ENCODE measurements around the gene UBC. TPM values are rescaled to one million over a fixed set of nuclear protein-coding genes. Genes with fewer than 3 reads are reported as not detected.
A peak's percentile ranks its signal among the peaks of the same experiment; 100 is the strongest.
"Not testable (repeated sequence)": the region's sequence is repeated elsewhere in the genome, so short reads cannot be mapped to it uniquely, and the experiment has no call there.

Gene UBC
- total RNA-seq, 3 donors from 2014 or later: 856 to 923 (median 865) TPM

DNA sequence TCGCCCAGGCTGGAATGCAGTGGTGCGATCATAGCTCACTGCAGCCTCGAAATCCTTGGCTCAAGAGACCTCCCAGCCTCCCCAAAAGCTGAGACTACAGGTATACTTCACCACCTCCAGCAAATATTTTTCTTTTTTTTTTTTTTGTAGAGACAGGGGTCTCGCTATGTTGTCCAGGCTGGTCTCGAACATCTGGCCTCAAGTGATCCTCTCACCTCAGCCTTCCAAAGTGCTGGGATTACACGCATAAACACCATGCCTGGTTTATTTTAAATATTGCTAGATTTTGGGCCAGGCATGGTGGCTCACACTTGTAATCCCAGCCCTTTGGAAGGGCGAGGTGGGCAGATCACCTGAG is 26.7 kb upstream of the UBC start:
- no peak for ATAC-seq
- H3K4me3 Mint-ChIP-seq: no peak overlapping the region
- H3K36me3 Mint-ChIP-seq (ENCODE audit: insufficient read depth): peaks cover 10% of the 10 kb centered on the region
- no peaks in the 10 kb centered on the region for H3K9me3 Mint-ChIP-seq
- no peaks in the 10 kb centered on the region for H3K27me3 Mint-ChIP-seq (ENCODE audit: low read depth)
- peaks cover 12% of the 10 kb centered on the region for H3K4me1 Mint-ChIP-seq (ENCODE audit: low read depth)
- no peak for DNase-seq

DNA sequence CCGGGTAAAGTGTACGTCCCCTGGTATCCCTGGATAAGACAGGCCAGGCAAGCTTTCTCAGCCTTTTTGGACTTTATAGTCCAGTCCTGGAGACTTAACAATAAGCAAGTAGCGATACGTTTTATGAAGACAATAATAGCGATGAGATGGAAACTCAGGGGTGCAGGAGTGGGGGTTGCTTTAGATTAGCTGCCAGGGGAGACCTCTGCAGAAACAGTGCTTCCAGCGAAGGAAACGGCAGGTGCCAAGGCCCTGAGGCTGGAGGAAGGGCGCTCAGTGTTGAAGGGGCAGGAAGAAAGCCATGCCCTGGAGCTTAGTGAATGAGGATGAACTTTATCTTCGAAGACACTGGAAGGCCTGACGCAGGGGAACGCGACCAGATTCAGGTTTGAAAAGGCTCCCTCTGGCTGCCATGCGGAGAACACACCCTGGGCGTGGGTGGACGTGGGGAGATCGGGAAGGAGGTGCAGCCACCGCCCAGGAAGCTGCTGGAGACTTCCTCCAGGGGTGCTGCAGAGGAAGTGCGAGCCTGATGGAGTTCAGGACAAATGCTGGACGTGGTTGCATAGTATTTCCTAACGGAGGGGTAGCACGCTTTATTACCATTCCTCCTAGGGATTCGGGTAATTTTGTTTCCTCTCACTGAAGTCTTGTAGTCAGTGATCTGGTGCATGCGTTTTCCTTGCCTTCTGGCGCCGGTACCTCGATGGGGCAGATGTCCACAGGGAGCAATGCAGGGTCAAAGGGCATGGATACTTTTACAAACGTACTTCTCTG is 26.1 kb upstream of the UBC start:
- peak; percentile 77 for DNase-seq
- Mint-ChIP-seq H3K36me3 (ENCODE audit: insufficient read depth) (peaks cover 5% of the 10 kb centered on the region), H3K9me3 (no peaks in the 10 kb centered on the region), H3K27me3 (ENCODE audit: low read depth) (no peaks in the 10 kb centered on the region), H3K4me1 (ENCODE audit: low read depth) (peaks cover 12% of the 10 kb centered on the region), H3K4me3 (no peak overlapping the region)
- ATAC-seq: peak; percentile 32 to 35

DNA sequence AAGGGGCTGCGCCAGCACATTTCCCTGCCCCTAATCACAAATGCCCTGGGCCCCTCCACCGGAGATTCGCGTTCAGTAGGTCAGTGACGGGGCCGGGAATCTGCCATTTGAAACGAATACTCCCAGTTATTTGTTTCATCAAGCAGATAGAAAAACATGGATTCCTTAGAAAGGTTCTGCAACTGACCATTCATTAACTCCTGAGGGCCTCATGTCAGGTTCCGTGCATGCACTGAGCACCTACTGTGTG is 25.6 kb upstream of the UBC start:
- Mint-ChIP-seq H3K27me3 (ENCODE audit: low read depth) (no peaks in the 10 kb centered on the region), H3K4me3 (no peak overlapping the region), H3K4me1 (ENCODE audit: low read depth) (peaks cover 12% of the 10 kb centered on the region), H3K9me3 (no peaks in the 10 kb centered on the region), H3K36me3 (ENCODE audit: insufficient read depth) (peaks cover 3% of the 10 kb centered on the region)
- DNase-seq: no peak
- no peak for ATAC-seq

DNA sequence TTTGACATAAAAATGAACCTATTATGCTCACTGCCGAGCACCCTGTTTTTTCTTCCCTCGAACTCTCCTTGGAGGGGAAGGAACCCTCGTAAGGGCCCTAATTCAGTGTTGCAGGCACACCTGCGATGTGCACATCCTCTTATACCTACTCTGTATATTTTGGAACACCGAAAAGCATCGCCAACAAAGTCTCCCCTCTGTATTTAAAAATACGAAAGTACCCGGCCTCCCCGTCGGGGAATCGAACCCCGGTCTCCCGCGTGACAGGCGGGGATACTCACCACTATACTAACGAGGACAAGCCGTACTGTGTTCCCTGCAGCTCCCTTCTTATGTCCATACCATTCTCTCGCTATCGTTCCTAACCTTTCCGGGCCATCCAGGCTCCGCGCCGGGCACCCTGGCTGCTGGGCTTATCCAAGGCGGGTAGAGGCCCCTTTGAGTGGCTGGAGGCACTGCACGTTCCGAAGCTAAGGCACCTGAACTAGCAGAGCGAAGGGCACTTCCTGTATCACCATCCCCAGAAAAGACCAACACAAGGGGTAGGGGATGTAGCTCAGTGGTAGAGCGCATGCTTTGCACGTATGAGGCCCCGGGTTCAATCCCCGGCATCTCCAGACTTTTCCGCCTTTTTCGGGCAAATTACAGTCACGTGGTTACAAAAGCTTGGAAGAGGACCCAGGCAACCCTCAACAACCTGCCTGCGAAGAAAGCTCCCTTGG is 25.1 kb upstream of the UBC start:
- Mint-ChIP-seq H3K27me3 (ENCODE audit: low read depth) (no peaks in the 10 kb centered on the region), H3K4me1 (ENCODE audit: low read depth) (peaks cover 12% of the 10 kb centered on the region), H3K4me3 (no peak overlapping the region), H3K9me3 (no peaks in the 10 kb centered on the region), H3K36me3 (ENCODE audit: insufficient read depth) (peaks cover 3% of the 10 kb centered on the region)
- ATAC-seq: peak; percentile 74 to 75
- peak; percentile 89 for DNase-seq

DNA sequence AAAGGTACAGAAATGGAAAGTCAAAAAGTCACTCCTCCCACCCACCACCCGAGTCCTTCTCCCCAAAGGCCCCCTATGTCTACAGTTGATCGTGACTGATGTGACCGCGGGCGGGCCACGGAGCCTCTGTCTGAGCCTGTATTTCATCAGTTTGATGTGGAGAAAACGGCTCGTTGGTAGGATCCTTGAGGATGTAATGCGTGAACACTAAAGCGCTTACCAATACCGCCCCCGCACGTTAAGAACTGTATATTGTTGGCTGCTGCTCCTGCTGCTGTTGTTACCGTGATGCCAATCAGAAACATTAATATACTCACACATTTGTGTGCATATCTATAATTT is 24.6 kb upstream of the UBC start:
- H3K27me3 Mint-ChIP-seq (ENCODE audit: low read depth): no peaks in the 10 kb centered on the region
- ATAC-seq (peak; percentile 34), DNase-seq (peak; percentile 34)
- H3K9me3 Mint-ChIP-seq: no peaks in the 10 kb centered on the region
- peaks cover 3% of the 10 kb centered on the region for H3K36me3 Mint-ChIP-seq (ENCODE audit: insufficient read depth)
- H3K4me1 Mint-ChIP-seq (ENCODE audit: low read depth): peaks cover 12% of the 10 kb centered on the region
- H3K4me3 Mint-ChIP-seq: no peak overlapping the region

DNA sequence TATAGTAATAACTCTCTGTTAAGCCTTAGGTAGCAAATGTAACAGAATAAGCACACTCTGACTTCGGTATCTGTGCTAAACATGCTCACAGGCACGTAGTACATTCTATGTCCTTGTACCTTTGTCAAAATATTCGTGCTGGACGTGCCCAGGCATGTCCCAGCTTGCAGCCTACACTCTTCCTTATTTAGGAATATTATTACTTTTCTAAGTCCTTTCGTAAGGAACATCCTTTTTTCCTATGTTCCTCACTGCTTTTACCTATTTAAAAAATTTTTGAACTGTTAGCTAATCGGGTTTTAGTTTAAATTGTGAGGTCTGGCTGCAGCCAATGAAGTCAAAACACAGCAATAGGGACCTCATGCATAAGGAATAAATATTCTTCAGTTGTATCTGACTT is 24.1 kb upstream of the UBC start:
- ATAC-seq (no peak), DNase-seq (no peak)
- Mint-ChIP-seq H3K27me3 (ENCODE audit: low read depth) (no peaks in the 10 kb centered on the region), H3K9me3 (no peaks in the 10 kb centered on the region), H3K36me3 (ENCODE audit: insufficient read depth) (peaks cover 3% of the 10 kb centered on the region), H3K4me3 (no peak overlapping the region), H3K4me1 (ENCODE audit: low read depth) (peaks cover 12% of the 10 kb centered on the region)

DNA sequence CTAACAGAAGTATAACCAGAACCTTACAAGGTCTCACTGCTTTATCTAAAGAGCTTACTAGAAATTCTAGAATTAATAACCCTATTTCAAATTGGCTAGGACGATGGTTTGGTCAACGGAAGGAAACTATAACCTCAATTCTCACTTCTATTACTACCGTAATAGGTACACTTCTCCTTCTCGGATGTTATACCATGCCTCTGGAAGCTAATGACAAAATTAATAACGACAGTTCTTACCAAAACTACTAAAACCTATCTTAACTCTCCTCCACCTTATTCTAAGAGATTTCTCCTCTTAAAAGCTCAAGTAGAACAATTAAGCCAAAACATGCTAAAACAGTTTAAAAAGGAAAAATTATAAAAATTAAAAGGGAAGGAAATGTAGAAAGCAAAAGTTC is 23.7 kb upstream of the UBC start:
- ATAC-seq: no peak
- H3K4me3 Mint-ChIP-seq: no peak overlapping the region
- no peak for DNase-seq
- no peaks in the 10 kb centered on the region for H3K27me3 Mint-ChIP-seq (ENCODE audit: low read depth)
- H3K9me3 Mint-ChIP-seq: no peaks in the 10 kb centered on the region
- peaks cover 12% of the 10 kb centered on the region for H3K4me1 Mint-ChIP-seq (ENCODE audit: low read depth)
- H3K36me3 Mint-ChIP-seq (ENCODE audit: insufficient read depth): peaks cover 1% of the 10 kb centered on the region

DNA sequence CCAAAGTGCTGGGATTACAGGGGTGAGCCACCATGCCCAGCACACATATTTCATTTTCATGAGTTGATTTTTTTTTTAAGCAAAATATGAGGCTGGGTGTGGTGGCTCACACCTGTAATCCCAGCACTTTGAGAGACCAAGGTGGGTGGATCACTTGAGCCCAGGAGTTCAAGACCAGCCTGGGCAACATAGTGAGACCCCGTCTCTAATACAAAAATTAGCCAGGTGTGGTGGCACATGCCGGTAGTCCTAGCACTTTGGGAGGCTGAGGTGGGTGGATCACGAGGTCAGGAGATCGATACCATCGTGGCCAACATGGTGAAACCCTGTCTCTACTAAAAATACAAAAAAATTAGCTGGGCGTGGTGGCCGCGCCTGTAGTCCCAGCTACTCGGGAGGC is 17.1 kb upstream of the UBC start:
- not testable (repeated sequence) for H3K4me3 Mint-ChIP-seq, DNase-seq

DNA sequence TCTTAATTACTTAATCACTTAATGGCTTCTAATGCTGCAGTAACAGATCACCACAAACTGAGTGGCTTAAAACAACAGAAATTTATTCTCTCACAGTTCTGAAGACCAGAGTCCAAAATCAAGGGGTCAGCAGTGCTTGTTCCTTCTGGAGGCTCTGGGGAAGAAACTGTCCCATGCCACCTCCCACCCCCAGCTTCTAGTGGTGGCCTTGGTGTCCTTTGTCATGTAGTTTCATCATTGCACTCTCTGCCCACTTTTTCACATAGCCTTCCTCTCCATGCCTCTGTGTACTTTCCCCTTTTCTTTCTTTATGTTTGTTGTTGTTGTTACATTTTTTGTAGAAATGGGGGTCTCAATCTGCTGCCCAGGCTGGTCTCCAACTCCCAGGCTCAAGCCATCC is 16.1 kb upstream of the UBC start:
- H3K4me1 Mint-ChIP-seq (ENCODE audit: low read depth): peaks cover 23% of the 10 kb centered on the region
- H3K36me3 Mint-ChIP-seq (ENCODE audit: insufficient read depth): peaks cover 1% of the 10 kb centered on the region
- DNase-seq (no peak), ATAC-seq (no peak)
- H3K9me3 Mint-ChIP-seq: no peaks in the 10 kb centered on the region
- peaks cover 4% of the 10 kb centered on the region for H3K27me3 Mint-ChIP-seq (ENCODE audit: low read depth)
- no peak overlapping the region for H3K4me3 Mint-ChIP-seq

More for the DNA sequence above, 17.1 kb upstream of the UBC start:
- H3K9me3 Mint-ChIP-seq; ATAC-seq; H3K27me3 Mint-ChIP-seq (ENCODE audit: low read depth); H3K36me3 Mint-ChIP-seq (ENCODE audit: insufficient read depth): not testable (repeated sequence)
- peaks cover 21% of the 10 kb centered on the region for H3K4me1 Mint-ChIP-seq (ENCODE audit: low read depth)

DNA sequence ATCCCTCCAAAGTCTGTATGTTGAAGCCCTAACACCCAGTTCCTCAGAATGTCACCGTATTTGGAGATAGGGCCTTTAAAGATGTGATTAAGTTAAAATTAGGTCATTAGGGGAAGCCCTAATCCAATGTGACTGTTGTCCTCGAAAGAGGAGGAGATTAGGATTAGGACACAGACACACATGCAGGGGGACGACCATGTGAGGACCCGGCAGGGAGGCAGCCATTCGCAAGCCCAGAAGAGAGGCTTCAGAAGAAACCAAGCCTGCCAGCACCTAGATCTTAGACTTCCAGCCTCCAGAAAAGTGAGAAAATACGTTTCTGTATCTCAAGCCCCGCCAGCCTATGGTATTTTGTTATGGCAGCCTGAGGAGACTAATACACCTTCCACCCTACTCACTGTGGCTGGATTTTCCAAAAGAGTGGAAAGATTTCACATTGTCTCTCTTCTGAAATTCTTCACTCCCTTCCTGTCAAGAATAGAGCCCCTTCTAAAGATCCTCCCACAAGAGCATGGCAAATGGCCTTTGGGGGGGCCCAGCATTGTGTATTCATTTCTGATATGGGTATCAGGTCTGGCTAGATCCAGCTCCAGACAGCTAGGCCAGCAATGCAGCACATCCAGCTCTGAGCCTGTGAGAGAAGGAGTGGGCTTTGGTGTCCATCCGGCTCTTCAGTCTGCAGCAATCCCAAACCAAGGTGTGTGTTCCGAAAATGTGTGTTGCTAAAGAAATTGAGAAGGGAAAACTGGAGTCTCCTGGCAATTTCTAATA is 15.4 kb upstream of the UBC start:
- Mint-ChIP-seq H3K36me3 (ENCODE audit: insufficient read depth) (peaks cover 1% of the 10 kb centered on the region), H3K4me1 (ENCODE audit: low read depth) (peaks cover 23% of the 10 kb centered on the region), H3K4me3 (no peak overlapping the region), H3K27me3 (ENCODE audit: low read depth) (peaks cover 4% of the 10 kb centered on the region), H3K9me3 (no peaks in the 10 kb centered on the region)
- DNase-seq: no peak
- no peak for ATAC-seq

DNA sequence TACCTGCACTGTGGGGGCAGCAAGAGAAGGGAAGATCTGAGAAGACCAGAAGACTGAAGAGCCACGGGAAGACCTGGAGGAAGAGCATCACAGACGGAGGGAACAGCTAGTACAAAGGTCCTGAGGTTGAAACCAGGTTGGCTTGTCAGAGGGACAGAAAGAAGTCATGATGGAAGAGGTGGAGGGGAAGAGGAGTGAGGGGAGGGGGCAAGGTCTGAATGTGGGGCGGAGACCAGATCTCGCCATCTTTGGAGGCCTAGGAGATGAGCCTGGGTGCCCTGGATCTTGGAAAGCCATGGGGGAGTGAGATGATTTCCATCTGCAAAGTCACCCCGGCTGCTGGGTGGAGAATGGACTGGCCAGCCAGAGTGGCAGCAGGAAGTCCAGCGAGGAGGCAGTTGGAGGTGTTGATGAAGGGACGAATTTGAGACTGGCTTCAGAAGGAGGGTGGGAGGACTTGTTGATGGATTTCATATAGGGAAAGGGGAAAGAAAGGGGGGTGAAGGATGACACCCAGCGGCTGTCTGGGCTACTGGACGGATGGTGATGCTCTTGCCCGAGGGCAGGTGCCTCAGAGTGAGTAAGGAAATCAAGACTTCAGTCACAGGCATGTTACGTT is 14.6 kb upstream of the UBC start:
- H3K36me3 Mint-ChIP-seq (ENCODE audit: insufficient read depth): peaks cover 1% of the 10 kb centered on the region
- peaks cover 23% of the 10 kb centered on the region for H3K4me1 Mint-ChIP-seq (ENCODE audit: low read depth)
- H3K4me3 Mint-ChIP-seq: peak overlapping the region; percentile 82
- H3K9me3 Mint-ChIP-seq: no peaks in the 10 kb centered on the region
- H3K27me3 Mint-ChIP-seq (ENCODE audit: low read depth): peaks cover 4% of the 10 kb centered on the region
- ATAC-seq: no peak
- no peak for DNase-seq

DNA sequence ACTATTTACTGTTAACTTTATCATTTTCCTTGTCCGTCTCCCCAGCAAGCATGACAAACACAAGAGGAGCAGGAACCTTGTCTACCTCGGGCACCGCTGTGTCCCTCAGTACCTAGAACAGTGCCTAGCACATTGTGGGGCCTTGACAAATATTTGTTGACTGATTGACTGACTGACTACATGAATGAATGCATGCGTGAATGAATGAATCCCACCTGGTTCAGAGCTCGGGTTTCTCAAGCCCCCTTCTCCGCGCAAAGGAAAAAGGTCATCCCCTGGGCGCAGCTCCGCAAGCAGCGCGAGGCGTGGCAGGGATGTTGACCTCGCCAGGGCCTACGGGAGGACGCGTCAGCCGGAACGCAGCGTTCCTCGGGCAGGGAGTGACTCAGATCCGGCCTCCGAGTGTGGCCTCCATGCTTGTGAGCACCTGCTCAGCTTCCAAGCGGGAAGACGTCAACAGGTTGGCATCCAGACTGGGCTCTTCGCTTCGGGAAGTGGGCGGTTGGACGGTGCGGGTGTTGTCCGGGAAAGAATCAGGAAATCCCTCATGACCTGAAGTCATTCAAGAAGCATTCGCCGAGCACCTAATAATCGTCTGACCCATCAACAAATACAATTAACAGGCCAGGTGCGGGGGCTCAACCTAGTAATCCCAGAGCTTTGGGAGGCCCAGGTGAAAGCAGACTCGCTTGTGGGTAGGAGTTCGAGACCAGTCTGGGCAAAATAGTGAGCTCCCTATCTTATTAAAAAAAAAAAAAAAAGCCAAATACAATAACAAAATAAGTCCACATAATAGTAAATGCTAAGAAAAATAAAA is 13.9 kb upstream of the UBC start:
- H3K4me1 Mint-ChIP-seq (ENCODE audit: low read depth): peaks cover 23% of the 10 kb centered on the region

DNA sequence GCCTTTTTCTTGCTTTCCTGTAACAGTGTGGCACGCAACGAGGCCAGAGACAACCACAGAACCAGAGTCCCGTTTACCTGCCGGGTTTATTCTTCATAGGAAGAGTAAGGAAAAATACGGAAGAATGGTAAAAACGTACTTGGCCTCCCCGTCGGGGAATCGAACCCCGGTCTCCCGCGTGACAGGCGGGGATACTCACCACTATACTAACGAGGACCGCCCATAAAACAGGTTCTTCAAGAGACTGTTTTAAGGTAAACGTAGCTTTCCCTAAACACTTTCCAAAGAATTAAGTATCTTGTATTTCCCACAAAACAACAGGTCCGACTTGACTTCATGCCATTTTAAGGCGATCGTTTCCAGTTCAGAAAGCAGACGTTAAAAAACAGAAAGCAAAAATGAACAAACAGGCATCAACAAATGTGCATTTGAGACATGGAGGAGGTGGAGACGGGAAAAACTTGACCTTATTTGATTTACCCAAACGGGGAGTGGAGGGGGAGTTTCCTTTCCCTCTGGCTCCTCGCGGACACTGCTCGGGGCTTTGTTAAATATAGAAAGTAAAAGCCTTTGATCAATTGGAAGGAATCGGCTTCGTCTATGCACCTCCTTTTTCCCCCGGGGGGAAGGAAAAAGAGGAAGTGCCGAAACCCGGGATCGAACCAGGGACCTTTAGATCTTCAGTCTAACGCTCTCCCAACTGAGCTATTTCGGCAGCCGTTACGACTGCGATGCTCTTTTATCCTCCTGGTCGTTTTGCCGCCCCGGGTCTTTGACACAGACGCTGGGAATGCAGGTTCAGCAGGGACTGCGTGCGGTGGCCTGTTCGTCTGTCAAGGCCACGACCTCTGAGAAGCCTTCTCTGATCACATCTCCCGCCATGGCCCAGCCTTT is 13.0 kb upstream of the UBC start:
- H3K36me3 Mint-ChIP-seq (ENCODE audit: insufficient read depth): peaks cover 1% of the 10 kb centered on the region
- H3K9me3 Mint-ChIP-seq: no peaks in the 10 kb centered on the region
- DNase-seq (peak; percentile 94), ATAC-seq (peak; percentile 89 to 90)
- H3K27me3 Mint-ChIP-seq (ENCODE audit: low read depth): peaks cover 4% of the 10 kb centered on the region
- H3K4me3 Mint-ChIP-seq: peak overlapping the region; percentile 82
- peaks cover 25% of the 10 kb centered on the region for H3K4me1 Mint-ChIP-seq (ENCODE audit: low read depth)

More for the DNA sequence above, 13.9 kb upstream of the UBC start:
- H3K27me3 Mint-ChIP-seq (ENCODE audit: low read depth): peaks cover 4% of the 10 kb centered on the region
- ATAC-seq: peak; percentile 46 to 53
- peak; percentile 41 for DNase-seq
- no peaks in the 10 kb centered on the region for H3K9me3 Mint-ChIP-seq
- peak overlapping the region; percentile 82 for H3K4me3 Mint-ChIP-seq
- H3K36me3 Mint-ChIP-seq (ENCODE audit: insufficient read depth): peaks cover 1% of the 10 kb centered on the region

Data from activated T-cell treated with anti-CD3 and anti-CD28 coated beads, Interleukin-2, amount 50 U/mL, for 4 hours (primary cell).